Lower leg skin (tissue), 4 donors: ENCODE data around the gene FMNL3. TPM values are rescaled to one million over a fixed set of nuclear protein-coding genes. Genes with fewer than 3 reads are reported as not detected.
"Not testable (repeated sequence)": the region's sequence is repeated elsewhere in the genome, so short reads cannot be mapped to it uniquely, and the experiment has no call there.

ENCODE experiments used
- DNase-seq, 2 donors: peaks; one replicate each; pipeline ENCODE4 v3.0.0-alpha.2; 2019; ENCODE audit warnings: low spot score in 2 of 2
- H3K4me3 ChIP-seq: fragments of 200-600 bp; sonication (generic); 2 replicates; pipeline ENCODE4 v1.5.1; 2017; ENCODE audit warnings: mild to moderate bottlenecking, low read depth; ENCODE audit not compliant: poor library complexity, severe bottlenecking
- POLR2A ChIP-seq, 2 donors: fragments of 450-650 bp; IDR thresholded peaks; one replicate each; pipeline ENCODE4 v1.6.1; 2016 to 2017; ENCODE audit warnings: antibody characterized with exemption in 2 of 2, mild to moderate bottlenecking in 1 of 2, moderate library complexity in 1 of 2
- WGBS, 2 donors: methylation state at CpG; one replicate each; pipeline ENCODE4 v1.1.5; 2018; 5-methylcytosine and 5-hydroxymethylcytosine counted together
- intact Hi-C: fragments of 100-400 bp; cut with DNase I; formaldehyde crosslinking; loops from one replicate; pipeline ENCODE4 v1.15.0; 2023; ENCODE audit warnings: low total_unique reads
- total RNA-seq, 4 donors: library from RNA; depleted of rRNA; stranded (reverse); fragments of >200 nt; gene quantifications; one replicate each; pipeline ENCODE4 v1.1.0, GENCODE V29; 2016
- TF ChIP-seq, protein P1 (sequence below), 3 donors: fragments of 450-650 bp; IDR thresholded peaks; one replicate each; pipeline ENCODE4 v1.5.1; 2016; ENCODE audit warnings: antibody characterized with exemption in 3 of 3, mild to moderate bottlenecking in 3 of 3, moderate library complexity in 2 of 3

FMNL3 gene
- total RNA-seq, 4 donors from 2014 or later = 4.3 to 12.5 (median 6.9) TPM

DNA sequence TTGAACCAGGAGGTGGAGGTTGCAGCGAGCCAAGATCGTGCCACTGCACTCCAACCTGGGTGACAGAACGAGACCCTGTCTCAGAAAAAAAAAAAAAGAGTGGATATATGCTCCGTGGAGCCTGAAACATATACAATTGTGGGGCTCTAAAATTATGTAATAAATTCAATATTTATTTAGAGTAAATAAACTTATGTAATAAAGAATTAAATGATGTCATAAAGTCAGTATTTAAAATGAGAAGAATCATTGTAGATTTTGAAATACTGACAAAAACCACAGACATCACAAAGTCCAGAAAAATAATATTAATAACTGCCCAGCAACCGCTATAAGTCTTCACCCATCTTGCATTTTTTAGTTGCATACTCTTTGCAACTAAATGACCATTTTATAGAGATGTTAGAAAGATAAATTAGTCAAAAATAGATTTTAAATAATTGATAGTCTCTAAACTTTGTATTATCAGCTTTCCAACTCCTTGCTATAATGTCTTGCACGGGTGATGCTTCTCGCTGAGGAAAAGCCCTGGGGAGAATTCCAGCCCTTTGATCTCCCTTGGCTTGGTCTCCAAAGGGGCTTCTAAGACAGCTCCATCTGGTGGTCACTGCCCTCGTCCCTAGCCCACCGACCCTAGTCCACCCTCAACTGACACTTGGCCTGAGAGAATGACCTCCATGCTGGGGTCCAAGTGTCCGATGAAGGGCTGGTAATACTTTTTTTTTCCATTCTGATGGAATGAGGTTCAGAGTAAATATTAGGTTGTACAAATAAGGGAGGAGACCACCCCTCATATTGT is 26.2 kb upstream of the FMNL3 start:
- TF ChIP-seq, protein P1, sequence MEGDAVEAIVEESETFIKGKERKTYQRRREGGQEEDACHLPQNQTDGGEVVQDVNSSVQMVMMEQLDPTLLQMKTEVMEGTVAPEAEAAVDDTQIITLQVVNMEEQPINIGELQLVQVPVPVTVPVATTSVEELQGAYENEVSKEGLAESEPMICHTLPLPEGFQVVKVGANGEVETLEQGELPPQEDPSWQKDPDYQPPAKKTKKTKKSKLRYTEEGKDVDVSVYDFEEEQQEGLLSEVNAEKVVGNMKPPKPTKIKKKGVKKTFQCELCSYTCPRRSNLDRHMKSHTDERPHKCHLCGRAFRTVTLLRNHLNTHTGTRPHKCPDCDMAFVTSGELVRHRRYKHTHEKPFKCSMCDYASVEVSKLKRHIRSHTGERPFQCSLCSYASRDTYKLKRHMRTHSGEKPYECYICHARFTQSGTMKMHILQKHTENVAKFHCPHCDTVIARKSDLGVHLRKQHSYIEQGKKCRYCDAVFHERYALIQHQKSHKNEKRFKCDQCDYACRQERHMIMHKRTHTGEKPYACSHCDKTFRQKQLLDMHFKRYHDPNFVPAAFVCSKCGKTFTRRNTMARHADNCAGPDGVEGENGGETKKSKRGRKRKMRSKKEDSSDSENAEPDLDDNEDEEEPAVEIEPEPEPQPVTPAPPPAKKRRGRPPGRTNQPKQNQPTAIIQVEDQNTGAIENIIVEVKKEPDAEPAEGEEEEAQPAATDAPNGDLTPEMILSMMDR (IDR thresholded peaks at IDR 0.05) = no peak
- no peak for TF ChIP-seq POLR2A (IDR thresholded peaks at IDR 0.05)
- 79 to 82% methylated on average over 10 of the region's 10 CpGs for WGBS, 2 donors
- intact Hi-C loops = no loop called here
- DNase-seq = no peak
- no peak overlapping the region for H3K4me3 ChIP-seq

DNA sequence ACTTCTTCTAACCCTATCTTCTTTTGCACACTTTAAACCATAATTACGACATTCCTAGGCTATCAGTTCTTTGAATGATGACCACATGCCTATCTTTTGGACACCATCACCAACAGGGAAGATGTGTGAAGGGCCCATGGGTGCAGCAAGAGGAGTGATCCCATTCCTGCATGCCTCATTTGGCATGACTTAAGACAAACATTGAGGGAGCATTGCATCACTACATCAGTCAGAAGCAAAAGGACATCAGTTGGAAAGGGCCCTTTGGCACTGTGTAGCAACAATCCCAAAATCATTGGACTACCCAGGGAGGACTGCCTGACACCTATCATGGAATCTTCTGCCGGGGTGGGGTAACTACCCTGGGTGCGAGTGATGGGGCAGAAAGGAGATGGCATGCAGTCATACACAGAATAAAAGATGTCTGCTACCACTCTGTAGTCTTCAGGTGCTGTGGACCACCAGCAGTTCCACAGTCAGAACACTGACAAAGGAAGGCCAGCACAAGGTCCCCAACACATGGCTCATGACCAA is 23.4 kb upstream of the FMNL3 start:
- no peak overlapping the region for H3K4me3 ChIP-seq
- no peak for TF ChIP-seq POLR2A (IDR thresholded peaks at IDR 0.05)
- TF ChIP-seq, protein P1 (IDR thresholded peaks at IDR 0.05) = no peak
- intact Hi-C loops = no loop called here
- no peak for DNase-seq
- WGBS, 2 donors = 86 to 98% methylated on average over 3 of the region's 3 CpGs

DNA sequence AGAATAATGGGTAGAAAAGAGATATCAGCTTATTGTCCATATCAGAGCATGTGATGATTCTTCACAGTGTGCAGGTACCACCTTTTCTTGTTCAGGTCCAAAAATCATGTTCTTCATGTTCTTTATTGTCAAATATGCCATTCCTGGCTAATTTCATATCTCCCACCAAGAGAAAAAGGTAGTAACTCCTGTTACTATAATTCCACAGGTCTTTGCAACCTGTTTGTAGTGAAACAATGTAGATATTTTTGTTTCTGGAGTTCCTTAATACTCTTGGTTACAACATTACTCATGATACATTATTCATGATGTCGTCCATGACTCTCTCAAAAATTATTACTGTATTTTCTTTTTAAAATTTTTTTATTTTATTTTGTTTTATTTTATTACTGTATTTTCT is 22.8 kb upstream of the FMNL3 start:
- DNase-seq = no peak
- no peak overlapping the region for H3K4me3 ChIP-seq
- TF ChIP-seq POLR2A (IDR thresholded peaks at IDR 0.05) = no peak
- TF ChIP-seq, protein P1 (IDR thresholded peaks at IDR 0.05) = no peak
- WGBS, 2 donors = 76 to 88% methylated on average over 1 of the region's 1 CpG
- intact Hi-C loops = no loop called here

DNA sequence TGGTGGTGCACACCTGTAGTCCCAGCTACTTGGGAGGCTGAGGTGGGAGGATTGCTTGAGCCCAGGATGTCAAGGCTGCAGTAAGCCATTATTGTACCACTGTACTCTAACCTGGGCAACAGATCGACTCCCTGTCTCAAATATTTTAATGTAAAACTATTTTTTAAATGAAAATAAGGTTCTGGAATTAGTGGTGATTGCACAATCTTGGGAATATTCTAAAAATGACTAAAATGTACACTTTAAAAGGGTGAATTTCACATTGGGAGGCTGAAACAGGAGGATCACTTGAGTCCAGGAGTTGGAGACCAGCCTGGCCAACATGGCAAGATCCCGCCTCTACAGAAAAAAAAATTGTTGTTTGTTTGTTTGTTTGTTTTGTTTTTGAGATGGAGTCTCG is 21.2 kb upstream of the FMNL3 start:
- 96 to 100% methylated on average over 3 of the region's 3 CpGs for WGBS, 2 donors
- DNase-seq = no peak
- intact Hi-C loops = no loop called here
- no peak for TF ChIP-seq POLR2A (IDR thresholded peaks at IDR 0.05)
- TF ChIP-seq, protein P1 (IDR thresholded peaks at IDR 0.05) = no peak
- no peak overlapping the region for H3K4me3 ChIP-seq

DNA sequence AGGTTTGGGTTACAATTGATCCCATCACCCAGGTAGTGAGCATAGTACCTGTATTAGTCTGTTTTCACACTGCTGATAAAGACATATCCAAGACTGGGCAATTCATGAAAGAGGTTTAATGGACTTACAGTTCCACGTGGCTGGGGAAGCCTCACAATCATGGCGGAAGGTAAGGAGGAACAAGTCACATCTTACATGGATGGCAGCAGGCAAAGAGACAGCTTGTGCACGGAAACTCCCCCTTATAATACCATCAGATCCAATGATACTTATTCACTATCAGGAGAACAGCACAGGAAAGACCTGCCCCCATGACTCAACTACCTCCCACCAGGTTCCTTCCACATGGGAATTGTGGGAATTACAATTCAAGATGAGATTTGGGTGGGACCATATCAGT is 14.2 kb upstream of the FMNL3 start:
- H3K4me3 ChIP-seq, intact Hi-C loops, DNase-seq: not testable (repeated sequence)
- 79 to 88% methylated on average over 3 of the region's 3 CpGs for WGBS, 2 donors

DNA sequence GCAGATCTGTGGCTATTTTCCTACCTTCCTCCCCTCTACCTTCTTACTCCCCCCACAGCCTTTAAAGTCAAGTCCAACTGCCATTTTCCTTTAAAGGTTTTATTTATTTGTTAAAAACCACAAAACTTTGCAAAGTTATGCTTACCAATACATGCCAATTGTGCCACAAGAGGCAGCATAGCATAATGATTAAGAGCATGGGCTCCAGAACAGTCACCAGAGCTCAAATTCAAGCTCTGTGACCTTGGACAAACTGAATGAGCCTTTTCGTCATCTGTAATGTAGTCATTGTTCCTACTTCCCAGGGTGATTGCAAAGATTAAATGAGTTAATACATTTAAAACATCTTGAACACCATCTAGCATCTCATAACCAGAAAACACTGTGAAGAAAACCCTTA is 13.0 kb upstream of the FMNL3 start:
- TF ChIP-seq POLR2A (IDR thresholded peaks at IDR 0.05) = no peak
- TF ChIP-seq, protein P1 (IDR thresholded peaks at IDR 0.05) = no peak
- intact Hi-C loops = no loop called here
- no peak for DNase-seq
- no peak overlapping the region for H3K4me3 ChIP-seq
- 77 to 78% methylated on average over 1 of the region's 1 CpG for WGBS, 2 donors

DNA sequence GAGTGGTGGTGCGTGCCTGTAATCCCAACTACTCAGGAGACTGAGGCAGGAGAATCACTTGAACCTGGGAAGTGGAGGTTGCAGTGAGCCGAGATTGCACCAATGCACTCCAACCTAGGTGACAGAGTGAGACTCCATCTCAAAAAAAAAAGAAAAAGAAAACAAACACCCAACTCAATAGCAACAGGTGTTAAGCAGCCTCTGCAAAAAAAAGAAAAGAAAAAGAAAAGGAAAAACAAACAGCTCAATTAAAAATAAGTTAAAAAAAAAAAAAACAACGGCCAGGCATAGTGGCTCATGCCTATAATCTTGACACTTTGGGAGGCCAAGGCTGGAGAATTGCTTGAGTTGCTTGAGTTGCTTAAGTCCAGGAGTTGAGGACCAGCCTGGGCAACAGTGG is 10.6 kb upstream of the FMNL3 start:
- intact Hi-C loops, DNase-seq, H3K4me3 ChIP-seq: not testable (repeated sequence)
- WGBS, 2 donors = 88 to 93% methylated on average over 3 of the region's 3 CpGs
